ENCODE data around the gene OR51A2. TPM values are rescaled to one million over a fixed set of nuclear protein-coding genes. Genes with fewer than 3 reads are reported as not detected.

OR51A2 gene
- total and polyA plus RNA-seq, 9 of the 15 experiments (the other 6 are each of a cell fraction or from before 2014, with no cell fraction given), result not detected

- TF ChIP-seq DEAF1 (CRISPR knock-in tag; IDR thresholded peaks at IDR 0.05) (peak; percentile 48), ZNF184 (CRISPR knock-in tag; IDR thresholded peaks at IDR 0.05) (no peak), ZNF12 (CRISPR knock-in tag; IDR thresholded peaks at IDR 0.05) (no peak), BRCA1 (IDR thresholded peaks at IDR 0.05) (no peak), BRCA1 (CRISPR knock-in tag; IDR thresholded peaks at IDR 0.05) (no peak), KLF16 (IDR thresholded peaks at IDR 0.05) (peak; percentile 61), ZNF586 (CRISPR knock-in tag; conservative IDR thresholded peaks at IDR 0.05) (no peak), HDAC8 (tag; IDR thresholded peaks at IDR 0.05) (no peak), ELK3 (CRISPR knock-in tag; IDR thresholded peaks at IDR 0.05) (no peak)
Observed at GRCh38 chr11:4991060-4991459, 35.5 kb upstream of the OR51A2 start (continued).

- CTCF ChIA-PET (ENCODE audit: low intra/inter-chr PET ratio), result no interaction called here
- TF ChIP-seq RREB1 (CRISPR knock-in tag; IDR thresholded peaks at IDR 0.05), result no peak
- TF ChIP-seq HES1 (IDR thresholded peaks at IDR 0.05; ENCODE audit: low read depth), result no peak
- no peak for TF ChIP-seq RAD21 (CRISPR knock-in tag; conservative IDR thresholded peaks at IDR 0.05 in 1 of 2, IDR thresholded peaks at IDR 0.05 in 1 of 2)
- no peak for TF ChIP-seq ZNF134 (CRISPR knock-in tag; conservative IDR thresholded peaks at IDR 0.05)
- no peak for TF ChIP-seq ZNF76 (CRISPR knock-in tag; IDR thresholded peaks at IDR 0.05; ENCODE audit: borderline replicate concordance)
Observed at GRCh38 chr11:4983841-4984240, 28.3 kb upstream of the OR51A2 start.

More at GRCh38 chr11:4983841-4984240, 28.3 kb upstream of the OR51A2 start:
- in situ Hi-C loops (cut with MboI) (no loop called here), intact Hi-C loops (cut with micrococcal nuclease) (no loop called here)
- no TSS peak for BruUV-seq (replicated peaks)
- no peak overlapping the region for H2AFZ ChIP-seq (ENCODE audit: low read depth, low read length)
- no peaks in the 10 kb centered on the region for H3K9me1 ChIP-seq (ENCODE audit: control insufficient read depth, insufficient read depth, low read length)
- H3K9me3 ChIP-seq (replicated peaks; ENCODE audit: control insufficient read depth, insufficient read depth, low read depth, low read length), result no peaks in the 10 kb centered on the region
- no peak overlapping the region for H3K4me2 ChIP-seq (ENCODE audit: insufficient read depth, low read length)
- no peak overlapping the region for H3K4me3 ChIP-seq
- no peak for DNase-seq (ENCODE audit: extremely low read depth in 1 of 4, low spot score in 3 of 4)
- H4K20me1 ChIP-seq (replicated peaks; ENCODE audit: control insufficient read depth, insufficient read depth, low read length), result no peaks in the 10 kb centered on the region
- FAIRE-seq, result no peak
- POLR2A ChIA-PET, result no interaction called here
- no peak for ATAC-seq
- no peaks in the 10 kb centered on the region for H3K79me2 ChIP-seq (ENCODE audit: control insufficient read depth, insufficient read depth, low read length)
- H3K27ac ChIP-seq (ENCODE audit: extremely low read depth, low read depth, low read length), result no peak overlapping the region
- H3K36me3 ChIP-seq (ENCODE audit: control insufficient read depth, insufficient read depth, low read length), result no peaks in the 10 kb centered on the region
- no peaks in the 10 kb centered on the region for H3K4me1 ChIP-seq (replicated peaks in 1 of 2; ENCODE audit: control insufficient read depth in 2 of 2, insufficient read depth in 2 of 2, low read length in 2 of 2)
- WGBS (ENCODE audit: insufficient coverage, low coverage, missing lambda C conversion rate), result 2% methylated on average over 6 of the region's 6 CpGs
- H3K27me3 ChIP-seq (ENCODE audit: control insufficient read depth in 2 of 2, insufficient read depth in 2 of 2, low read length in 2 of 2), result no peaks in the 10 kb centered on the region
- no peak overlapping the region for H3K9ac ChIP-seq (ENCODE audit: insufficient read depth in 1 of 2, low read depth in 2 of 2, low read length in 2 of 2)
